GM18870 (cell line): ENCODE data around the gene CAMTA1.

Experiments
- ATAC-seq: cut with Tn5 transposase; IDR thresholded peaks from one replicate; pipeline ENCODE4 v1.9.1; 2021; ENCODE audit warnings: moderate library complexity; ENCODE audit not compliant: unreplicated experiment

CAMTA1 gene

DNA sequence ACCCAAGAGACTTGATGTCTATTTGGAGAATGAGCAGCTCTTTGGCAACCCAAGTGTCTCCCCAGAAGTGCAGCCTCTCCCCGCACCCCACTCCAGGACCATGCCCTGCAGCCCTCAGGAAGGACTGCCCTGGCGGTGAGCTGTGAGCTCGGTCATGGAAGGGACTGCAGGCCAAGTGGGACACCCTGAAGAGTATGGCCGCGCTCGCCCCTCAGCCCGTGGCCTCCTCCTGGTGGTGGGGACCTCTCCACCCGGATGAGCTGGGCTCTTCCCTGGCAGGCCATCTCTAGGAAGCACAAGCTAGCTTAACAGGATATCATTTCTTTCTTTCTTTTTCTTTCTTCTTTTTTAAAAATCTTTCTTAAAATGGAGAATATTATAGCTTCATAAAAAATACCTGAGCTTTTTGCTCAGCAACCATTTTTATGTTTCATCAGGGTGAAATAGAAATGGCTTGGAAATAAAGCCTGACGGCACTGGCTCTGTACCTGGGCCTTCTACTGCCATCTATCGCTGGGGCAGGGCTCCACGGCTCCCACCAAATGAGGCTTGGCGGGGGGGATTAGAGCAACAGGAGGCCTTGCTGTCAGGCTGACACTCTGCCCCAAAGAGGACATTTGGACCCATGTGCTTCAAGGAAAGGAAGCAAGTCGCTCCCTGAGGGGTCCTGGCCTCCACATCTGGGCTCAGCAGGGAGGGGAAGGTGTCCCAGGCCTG lies 689.7 kb downstream of the CAMTA1 start:
- ATAC-seq, result no peak

DNA sequence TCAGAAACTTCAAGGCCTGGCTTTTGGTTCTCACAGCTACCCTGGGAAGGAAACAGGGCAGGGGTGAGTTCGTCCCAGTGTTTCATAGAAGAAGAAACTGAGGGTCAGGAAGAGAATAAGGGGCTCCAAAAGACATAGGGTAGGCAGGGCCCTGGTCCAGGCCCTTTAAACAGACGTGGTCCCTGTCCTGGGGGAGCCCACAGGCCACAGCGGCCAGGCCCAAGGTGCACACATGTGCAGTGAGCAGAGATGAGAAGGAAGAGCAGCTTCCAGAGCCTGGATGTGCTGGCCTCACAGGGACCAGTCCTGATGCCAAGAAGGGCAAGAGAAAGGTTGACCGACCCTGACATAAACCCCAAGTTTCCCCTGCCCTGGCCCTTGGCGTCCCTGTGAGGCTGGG lies 690.4 kb downstream of the CAMTA1 start:
- no peak for ATAC-seq

DNA sequence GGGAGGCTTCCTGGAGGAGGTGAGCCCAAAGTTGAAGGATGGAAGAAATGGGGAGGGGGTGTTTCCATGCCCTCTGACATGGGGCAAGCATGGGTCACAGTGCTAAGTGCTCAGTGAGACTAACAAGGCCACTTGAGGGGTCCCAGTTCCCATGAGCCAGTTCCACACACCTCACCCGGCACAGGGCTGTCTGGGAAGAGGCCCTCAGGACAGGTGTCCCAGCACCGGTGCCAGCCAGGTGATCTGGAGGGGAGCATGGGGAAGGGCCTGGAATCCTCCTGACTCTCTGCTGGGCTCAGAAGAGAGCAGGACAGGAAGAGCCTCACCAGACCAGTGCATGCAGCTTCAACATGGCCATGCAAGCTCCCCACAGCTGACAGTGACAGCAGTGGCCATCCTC lies 691.1 kb downstream of the CAMTA1 start:
- ATAC-seq, result no peak

GRCh38 chr1:7476861-7477547 lies 691.8 kb downstream of the CAMTA1 start:
- no peak for ATAC-seq

DNA sequence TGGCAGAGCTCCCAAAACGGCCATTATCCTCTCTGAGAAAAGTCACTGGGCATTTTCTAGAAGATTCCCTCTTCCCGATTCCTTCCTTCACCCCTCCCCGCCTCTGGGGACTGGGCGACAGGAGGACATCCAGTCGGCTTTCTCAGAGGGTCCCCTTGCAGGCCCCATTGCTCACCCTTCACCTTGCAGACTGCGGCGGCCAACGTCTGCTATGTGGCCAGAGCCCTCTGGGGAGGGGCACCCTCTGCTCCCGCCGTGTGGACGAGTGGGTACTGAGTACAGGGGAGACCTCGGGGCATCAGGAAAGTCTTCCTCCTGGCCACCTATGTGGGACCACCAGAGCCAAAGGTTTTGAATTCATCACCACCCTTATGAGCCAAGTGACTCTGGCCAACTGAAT lies 692.3 kb downstream of the CAMTA1 start:
- no peak for ATAC-seq

- ATAC-seq, result no peak
Observed at GRCh38 chr1:7478142-7478790, 693.0 kb downstream of the CAMTA1 start.

DNA sequence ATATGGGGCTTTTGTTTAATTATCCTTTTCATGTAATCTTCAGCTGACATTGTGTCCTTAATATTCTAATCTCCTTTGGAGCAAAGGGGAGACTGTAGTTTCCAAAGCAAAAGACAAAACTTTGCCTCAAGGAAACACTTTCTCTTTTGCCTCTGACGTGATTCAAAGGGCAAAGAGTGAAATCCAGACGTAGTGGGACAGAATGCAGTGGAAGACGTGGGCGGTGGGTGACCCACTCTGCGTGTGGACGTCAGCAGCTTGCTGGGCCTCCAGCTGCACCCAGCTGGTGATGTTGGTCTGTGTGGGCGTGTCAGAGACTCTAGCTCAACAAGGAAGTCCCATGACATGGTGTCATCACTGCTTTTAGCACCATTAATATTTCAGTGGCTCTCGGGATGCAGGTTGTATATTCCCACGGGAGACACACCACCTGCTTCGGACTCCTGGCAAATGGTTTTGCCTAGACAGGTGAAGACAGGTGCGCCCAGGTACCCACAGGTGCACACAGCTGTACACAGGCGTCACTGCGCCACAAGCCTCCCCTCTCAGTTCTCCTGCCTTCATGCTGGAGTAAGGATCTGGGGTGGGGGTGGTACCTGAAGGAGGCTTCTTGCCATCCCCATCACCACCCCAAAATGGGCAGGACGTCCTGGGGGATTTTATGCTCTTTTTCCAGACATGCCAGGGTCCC lies 693.7 kb downstream of the CAMTA1 start:
- no peak for ATAC-seq

- no peak for ATAC-seq
Observed at GRCh38 chr1:7479571-7479970, 694.3 kb downstream of the CAMTA1 start.

- no peak for ATAC-seq
Observed at GRCh38 chr1:7481194-7481593, 695.9 kb downstream of the CAMTA1 start.

DNA sequence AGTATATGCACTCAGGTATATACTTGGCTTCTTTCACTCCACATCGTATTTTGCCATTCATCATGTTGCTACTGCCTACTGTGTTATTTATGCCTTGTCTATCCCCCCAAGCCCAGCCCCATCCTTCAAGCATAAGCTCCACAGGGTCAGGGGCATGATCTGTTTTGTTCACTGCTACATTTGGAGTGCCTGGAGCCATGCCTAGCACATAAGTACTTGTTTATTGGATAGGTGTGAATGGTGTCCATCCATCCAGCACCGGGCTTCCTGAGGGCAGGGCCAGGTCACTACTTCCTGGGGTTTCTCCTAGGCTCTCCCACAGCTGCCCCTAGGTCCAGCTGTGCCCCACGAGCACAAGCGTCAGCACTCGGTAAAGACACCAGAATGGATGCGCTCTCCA lies 696.8 kb downstream of the CAMTA1 start:
- ATAC-seq, result no peak

- no peak for ATAC-seq
Observed at GRCh38 chr1:7482772-7483495, 697.7 kb downstream of the CAMTA1 start.

DNA sequence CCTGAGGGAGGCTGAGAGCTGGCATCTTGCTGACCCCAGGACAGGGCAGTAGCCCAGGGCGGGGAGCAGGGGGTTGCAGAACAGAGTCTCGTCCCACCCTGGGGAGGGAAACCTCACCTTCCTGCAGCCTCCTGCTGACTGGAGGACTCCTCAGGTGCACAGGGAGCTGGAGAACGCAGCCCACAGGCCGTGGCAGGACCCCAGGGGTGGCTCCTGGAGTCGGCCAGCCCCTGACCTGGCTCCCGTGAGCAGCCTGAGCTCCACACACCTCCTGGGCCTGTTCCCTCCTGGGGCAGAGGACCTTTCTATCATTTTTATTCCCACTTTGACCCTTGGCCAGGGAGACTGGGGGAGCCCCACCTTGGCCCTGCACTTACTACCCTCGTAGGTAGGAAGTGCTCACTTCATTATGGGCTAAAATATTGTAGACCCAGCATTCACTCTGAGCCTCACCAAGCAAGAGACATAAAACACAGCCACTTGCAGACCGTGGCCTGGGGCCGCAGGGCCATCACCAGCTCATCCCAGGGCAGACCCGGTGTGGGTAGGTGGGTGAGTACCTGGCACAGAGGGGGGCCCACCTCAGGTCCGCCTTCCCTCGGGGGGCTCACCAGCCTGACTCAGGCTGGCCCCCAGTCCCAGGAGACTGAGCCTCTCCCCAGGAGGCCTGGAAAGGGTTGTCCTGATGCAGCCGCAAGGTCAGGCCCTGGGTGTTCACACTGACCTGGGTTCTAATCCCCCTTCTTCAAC lies 698.6 kb downstream of the CAMTA1 start:
- no peak for ATAC-seq

GRCh38 chr1:7485086-7485780 lies 700.0 kb downstream of the CAMTA1 start:
- no peak for ATAC-seq

DNA sequence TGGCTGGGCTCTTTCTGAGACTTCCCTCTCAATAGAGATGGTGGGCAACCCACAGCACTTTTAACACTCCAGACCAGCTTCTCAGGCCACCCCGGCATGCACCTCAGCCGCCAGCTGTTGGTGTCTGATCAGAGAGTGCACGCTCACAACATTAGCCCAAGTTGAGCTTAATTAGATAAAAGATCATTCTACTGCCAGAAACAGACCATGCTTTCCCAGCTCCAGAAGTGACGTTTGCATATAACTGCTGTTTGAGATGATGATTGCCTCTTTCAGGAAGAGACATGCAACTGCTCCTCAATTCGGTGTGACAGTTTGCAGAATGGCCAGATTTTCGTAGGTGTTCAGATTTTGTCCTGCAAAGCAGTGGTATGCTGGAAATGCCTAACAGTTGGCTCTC lies 700.6 kb downstream of the CAMTA1 start:
- no peak for ATAC-seq

DNA sequence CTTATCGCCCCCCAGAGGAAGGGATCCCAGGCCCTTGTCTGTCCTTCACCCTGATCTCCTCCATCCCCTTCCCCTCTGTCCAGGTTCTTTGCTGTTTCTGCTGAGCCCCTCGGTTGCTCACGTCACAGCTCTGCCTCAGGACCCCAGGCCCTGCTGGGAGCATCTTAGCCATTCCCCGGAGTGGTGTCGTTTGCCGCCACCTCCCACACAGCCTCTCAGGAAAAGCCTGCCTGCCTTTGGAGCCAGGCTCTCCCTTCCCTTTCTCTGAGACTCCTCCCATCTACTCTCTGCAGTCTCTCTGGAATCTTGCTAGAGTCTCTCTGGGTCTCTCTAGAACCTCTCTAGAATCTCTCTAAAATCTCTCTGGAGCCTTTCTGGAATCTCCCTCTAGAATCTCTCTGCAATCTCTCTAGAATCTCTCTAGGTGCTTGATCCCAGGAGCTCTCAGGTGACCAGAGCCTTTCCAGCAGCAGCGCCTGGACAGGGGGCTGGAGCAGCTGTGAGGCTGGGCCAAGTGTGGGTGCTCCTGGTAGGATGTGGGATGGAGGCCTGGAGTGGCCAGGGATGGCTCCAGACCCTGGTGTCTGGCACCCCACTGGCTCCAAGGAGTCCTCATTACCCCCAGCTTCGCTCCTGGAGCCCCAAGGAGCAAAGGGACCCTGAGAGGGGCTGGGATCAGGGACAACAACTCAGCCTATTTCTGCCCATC lies 702.7 kb downstream of the CAMTA1 start:
- no peak for ATAC-seq

GRCh38 chr1:7488475-7488842 lies 703.2 kb downstream of the CAMTA1 start:
- ATAC-seq, result no peak

DNA sequence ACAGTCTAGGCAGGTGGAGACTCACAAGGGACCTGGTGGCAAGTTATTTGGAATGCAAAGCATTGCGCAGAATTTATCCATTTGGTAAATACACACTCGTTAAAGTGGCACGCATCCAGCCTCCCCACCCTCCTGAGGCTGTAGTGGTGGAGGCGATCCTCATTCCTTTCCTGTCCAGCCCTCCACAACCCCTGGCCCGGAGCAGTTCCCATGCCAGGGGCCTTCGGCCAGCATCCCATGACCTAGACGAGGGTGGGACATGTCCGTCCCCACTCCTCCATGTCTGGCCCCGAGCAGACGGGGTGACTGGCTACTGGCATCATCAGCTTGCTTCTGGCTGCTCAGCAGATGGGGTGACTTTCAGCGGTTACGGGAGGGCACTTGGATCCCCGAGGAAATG lies 704.3 kb downstream of the CAMTA1 start:
- no peak for ATAC-seq

DNA sequence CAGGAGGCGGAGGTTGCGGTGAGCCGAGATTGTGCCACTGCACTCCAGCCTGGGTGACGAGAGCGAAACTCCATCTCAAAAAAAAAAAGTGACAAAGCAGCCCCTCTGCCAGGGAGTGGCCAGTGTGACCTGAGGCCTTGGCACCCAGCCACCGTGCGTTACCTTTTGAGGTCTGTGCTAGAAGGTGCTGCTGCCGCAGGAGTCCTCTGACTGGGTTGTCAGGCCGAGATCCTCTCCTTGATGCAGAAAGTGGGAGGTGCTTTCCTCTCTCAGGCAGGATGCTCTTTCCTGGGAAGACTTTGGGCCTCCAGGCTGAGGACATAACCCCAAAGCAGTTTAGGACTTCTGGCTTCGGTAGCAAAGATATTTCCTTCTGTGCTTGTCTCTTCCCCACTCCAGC lies 705.3 kb downstream of the CAMTA1 start:
- ATAC-seq, result no peak
